ENCODE results near the gene PCNA. TPM values are rescaled to one million over a fixed set of nuclear protein-coding genes. Genes with fewer than 3 reads are reported as not detected.

Gene PCNA
- total and polyA plus RNA-seq, 9 of the 15 experiments (the other 6 are each of a cell fraction or from before 2014, with no cell fraction given): 213 to 390 (median 291) TPM

DNA sequence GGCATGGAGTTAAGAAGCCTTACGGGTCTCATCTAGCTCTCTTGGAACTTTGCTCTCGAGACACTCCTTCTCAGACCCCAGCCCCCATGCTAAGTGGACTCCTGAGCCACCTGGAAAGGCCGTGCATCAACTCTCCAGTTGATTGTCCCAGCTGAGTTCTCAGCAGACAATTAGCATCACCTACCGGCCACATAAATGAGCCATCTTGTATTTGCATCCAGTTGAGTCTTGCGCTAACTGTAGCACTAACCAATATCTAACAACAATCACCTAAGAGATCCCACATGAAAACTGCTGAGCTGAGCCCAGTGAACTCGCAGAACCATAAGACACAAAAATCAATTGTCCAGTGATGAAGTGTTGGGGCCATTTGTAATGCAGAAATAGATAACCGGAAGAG lies 49.7 kb downstream of the PCNA start:
- Histone ChIP-seq H3K9ac (ENCODE audit: insufficient read depth in 1 of 2, low read depth in 2 of 2, low read length in 2 of 2) (no peak overlapping the region), H3K4me1 (replicated peaks in 1 of 2; ENCODE audit: control insufficient read depth in 2 of 2, insufficient read depth in 2 of 2, low read length in 2 of 2) (peaks cover 3 to 16% of the 10 kb centered on the region in 2 experiments; a peak in 4 of 5 replicates), H4K20me1 (replicated peaks; ENCODE audit: control insufficient read depth, insufficient read depth, low read length) (no peaks in the 10 kb centered on the region), H3K4me3 (no peak overlapping the region), H3K4me2 (ENCODE audit: insufficient read depth, low read length) (no peak overlapping the region), H2AFZ (ENCODE audit: low read depth, low read length) (no peak overlapping the region), H3K79me2 (ENCODE audit: control insufficient read depth, insufficient read depth, low read length) (no peaks in the 10 kb centered on the region), H3K9me1 (ENCODE audit: control insufficient read depth, insufficient read depth, low read length) (no peaks in the 10 kb centered on the region), H3K9me3 (replicated peaks; ENCODE audit: control insufficient read depth, insufficient read depth, low read depth, low read length) (no peaks in the 10 kb centered on the region), H3K36me3 (ENCODE audit: control insufficient read depth, insufficient read depth, low read length) (no peaks in the 10 kb centered on the region), H3K27ac (ENCODE audit: extremely low read depth, low read depth, low read length) (no peak overlapping the region), H3K27me3 (ENCODE audit: control insufficient read depth in 2 of 2, insufficient read depth in 2 of 2, low read length in 2 of 2) (no peaks in the 10 kb centered on the region)
- in situ Hi-C loops (cut with MboI) (no loop called here), intact Hi-C loops (cut with micrococcal nuclease) (no loop called here)
- BruUV-seq (replicated peaks): no TSS peak
- TF ChIP-seq TAF15 (IDR thresholded peaks at IDR 0.05; ENCODE audit: low read depth, low read length): no peak
- no peak for TF ChIP-seq SMARCA5 (IDR thresholded peaks at IDR 0.05)
- TF ChIP-seq ZNF764 (CRISPR knock-in tag; IDR thresholded peaks at IDR 0.05; ENCODE audit: low read depth): no peak
- no peak for TF ChIP-seq ZNF778 (CRISPR knock-in tag; IDR thresholded peaks at IDR 0.05)
- TF ChIP-seq MAFG (tag; conservative IDR thresholded peaks at IDR 0.05): no peak
- no peak for TF ChIP-seq ELF4 (CRISPR knock-in tag; IDR thresholded peaks at IDR 0.05)
- TF ChIP-seq, protein P1, sequence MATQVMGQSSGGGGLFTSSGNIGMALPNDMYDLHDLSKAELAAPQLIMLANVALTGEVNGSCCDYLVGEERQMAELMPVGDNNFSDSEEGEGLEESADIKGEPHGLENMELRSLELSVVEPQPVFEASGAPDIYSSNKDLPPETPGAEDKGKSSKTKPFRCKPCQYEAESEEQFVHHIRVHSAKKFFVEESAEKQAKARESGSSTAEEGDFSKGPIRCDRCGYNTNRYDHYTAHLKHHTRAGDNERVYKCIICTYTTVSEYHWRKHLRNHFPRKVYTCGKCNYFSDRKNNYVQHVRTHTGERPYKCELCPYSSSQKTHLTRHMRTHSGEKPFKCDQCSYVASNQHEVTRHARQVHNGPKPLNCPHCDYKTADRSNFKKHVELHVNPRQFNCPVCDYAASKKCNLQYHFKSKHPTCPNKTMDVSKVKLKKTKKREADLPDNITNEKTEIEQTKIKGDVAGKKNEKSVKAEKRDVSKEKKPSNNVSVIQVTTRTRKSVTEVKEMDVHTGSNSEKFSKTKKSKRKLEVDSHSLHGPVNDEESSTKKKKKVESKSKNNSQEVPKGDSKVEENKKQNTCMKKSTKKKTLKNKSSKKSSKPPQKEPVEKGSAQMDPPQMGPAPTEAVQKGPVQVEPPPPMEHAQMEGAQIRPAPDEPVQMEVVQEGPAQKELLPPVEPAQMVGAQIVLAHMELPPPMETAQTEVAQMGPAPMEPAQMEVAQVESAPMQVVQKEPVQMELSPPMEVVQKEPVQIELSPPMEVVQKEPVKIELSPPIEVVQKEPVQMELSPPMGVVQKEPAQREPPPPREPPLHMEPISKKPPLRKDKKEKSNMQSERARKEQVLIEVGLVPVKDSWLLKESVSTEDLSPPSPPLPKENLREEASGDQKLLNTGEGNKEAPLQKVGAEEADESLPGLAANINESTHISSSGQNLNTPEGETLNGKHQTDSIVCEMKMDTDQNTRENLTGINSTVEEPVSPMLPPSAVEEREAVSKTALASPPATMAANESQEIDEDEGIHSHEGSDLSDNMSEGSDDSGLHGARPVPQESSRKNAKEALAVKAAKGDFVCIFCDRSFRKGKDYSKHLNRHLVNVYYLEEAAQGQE (IDR thresholded peaks at IDR 0.05; ENCODE audit: borderline replicate concordance): no peak
- TF ChIP-seq, protein P1 (CRISPR knock-in tag; IDR thresholded peaks at IDR 0.05; ENCODE audit: low read depth): no peak
- TF ChIP-seq, protein P2, sequence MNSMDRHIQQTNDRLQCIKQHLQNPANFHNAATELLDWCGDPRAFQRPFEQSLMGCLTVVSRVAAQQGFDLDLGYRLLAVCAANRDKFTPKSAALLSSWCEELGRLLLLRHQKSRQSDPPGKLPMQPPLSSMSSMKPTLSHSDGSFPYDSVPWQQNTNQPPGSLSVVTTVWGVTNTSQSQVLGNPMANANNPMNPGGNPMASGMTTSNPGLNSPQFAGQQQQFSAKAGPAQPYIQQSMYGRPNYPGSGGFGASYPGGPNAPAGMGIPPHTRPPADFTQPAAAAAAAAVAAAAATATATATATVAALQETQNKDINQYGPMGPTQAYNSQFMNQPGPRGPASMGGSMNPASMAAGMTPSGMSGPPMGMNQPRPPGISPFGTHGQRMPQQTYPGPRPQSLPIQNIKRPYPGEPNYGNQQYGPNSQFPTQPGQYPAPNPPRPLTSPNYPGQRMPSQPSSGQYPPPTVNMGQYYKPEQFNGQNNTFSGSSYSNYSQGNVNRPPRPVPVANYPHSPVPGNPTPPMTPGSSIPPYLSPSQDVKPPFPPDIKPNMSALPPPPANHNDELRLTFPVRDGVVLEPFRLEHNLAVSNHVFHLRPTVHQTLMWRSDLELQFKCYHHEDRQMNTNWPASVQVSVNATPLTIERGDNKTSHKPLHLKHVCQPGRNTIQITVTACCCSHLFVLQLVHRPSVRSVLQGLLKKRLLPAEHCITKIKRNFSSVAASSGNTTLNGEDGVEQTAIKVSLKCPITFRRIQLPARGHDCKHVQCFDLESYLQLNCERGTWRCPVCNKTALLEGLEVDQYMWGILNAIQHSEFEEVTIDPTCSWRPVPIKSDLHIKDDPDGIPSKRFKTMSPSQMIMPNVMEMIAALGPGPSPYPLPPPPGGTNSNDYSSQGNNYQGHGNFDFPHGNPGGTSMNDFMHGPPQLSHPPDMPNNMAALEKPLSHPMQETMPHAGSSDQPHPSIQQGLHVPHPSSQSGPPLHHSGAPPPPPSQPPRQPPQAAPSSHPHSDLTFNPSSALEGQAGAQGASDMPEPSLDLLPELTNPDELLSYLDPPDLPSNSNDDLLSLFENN (IDR thresholded peaks at IDR 0.05; ENCODE audit: low read depth in 2 of 2, low read length in 2 of 2): no peak
- TF ChIP-seq, protein P3, sequence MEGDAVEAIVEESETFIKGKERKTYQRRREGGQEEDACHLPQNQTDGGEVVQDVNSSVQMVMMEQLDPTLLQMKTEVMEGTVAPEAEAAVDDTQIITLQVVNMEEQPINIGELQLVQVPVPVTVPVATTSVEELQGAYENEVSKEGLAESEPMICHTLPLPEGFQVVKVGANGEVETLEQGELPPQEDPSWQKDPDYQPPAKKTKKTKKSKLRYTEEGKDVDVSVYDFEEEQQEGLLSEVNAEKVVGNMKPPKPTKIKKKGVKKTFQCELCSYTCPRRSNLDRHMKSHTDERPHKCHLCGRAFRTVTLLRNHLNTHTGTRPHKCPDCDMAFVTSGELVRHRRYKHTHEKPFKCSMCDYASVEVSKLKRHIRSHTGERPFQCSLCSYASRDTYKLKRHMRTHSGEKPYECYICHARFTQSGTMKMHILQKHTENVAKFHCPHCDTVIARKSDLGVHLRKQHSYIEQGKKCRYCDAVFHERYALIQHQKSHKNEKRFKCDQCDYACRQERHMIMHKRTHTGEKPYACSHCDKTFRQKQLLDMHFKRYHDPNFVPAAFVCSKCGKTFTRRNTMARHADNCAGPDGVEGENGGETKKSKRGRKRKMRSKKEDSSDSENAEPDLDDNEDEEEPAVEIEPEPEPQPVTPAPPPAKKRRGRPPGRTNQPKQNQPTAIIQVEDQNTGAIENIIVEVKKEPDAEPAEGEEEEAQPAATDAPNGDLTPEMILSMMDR (IDR thresholded peaks at IDR 0.05 in 2 of 3, conservative IDR thresholded peaks at IDR 0.05 in 1 of 3; ENCODE audit: insufficient read depth in 2 of 3, low read depth in 1 of 3, low read length in 3 of 3): peak in 1 of 3 experiments; percentile 16; a peak in 1 of 6 replicates
- POLR2A ChIA-PET: no interaction called here
- no peak for ATAC-seq
- no peak for FAIRE-seq
- no peak for DNase-seq (ENCODE audit: extremely low read depth in 1 of 4, low spot score in 3 of 4)
- 50% methylated on average over 7 of the region's 7 CpGs for WGBS (ENCODE audit: insufficient coverage, low coverage, missing lambda C conversion rate)
- CTCF ChIA-PET (ENCODE audit: low intra/inter-chr PET ratio): no interaction called here

Data from K562 (cell line).